GM19455 (cell line): Measurements from ENCODE around the gene HHAT.
A peak's percentile ranks its signal among the peaks of the same experiment; 100 is the strongest.
"Not testable (repeated sequence)": the region's sequence is repeated elsewhere in the genome, so short reads cannot be mapped to it uniquely, and the experiment has no call there.

Experiments used
- ATAC-seq: cut with Tn5 transposase; IDR thresholded peaks from one replicate; pipeline ENCODE4 v1.9.1; 2021; ENCODE audit not compliant: unreplicated experiment

The HHAT gene

GRCh38 chr1:210354305-210354704 lies 25.6 kb downstream of the HHAT start:
- ATAC-seq = not testable (repeated sequence)

- no peak for ATAC-seq
These were observed 29.9 kb downstream of the HHAT start for GRCh38 chr1:210358626-210359025.

GRCh38 chr1:210359255-210359654 lies 30.6 kb downstream of the HHAT start:
- ATAC-seq = no peak

GRCh38 chr1:210360852-210361477 lies 32.3 kb downstream of the HHAT start:
- peak; percentile 88 for ATAC-seq

GRCh38 chr1:210361665-210362064 lies 33.0 kb downstream of the HHAT start:
- no peak for ATAC-seq

GRCh38 chr1:210362526-210362925 lies 33.8 kb downstream of the HHAT start:
- no peak for ATAC-seq

GRCh38 chr1:210363119-210363518 lies 34.4 kb downstream of the HHAT start:
- no peak for ATAC-seq

- no peak for ATAC-seq
These were observed 35.8 kb downstream of the HHAT start for GRCh38 chr1:210364479-210364878.

GRCh38 chr1:210366767-210367166 lies 38.1 kb downstream of the HHAT start:
- ATAC-seq = no peak

- ATAC-seq = no peak
These were observed 38.9 kb downstream of the HHAT start for GRCh38 chr1:210367566-210367965.

GRCh38 chr1:210369425-210369824 lies 40.7 kb downstream of the HHAT start:
- no peak for ATAC-seq

GRCh38 chr1:210371916-210372315 lies 43.2 kb downstream of the HHAT start:
- no peak for ATAC-seq

GRCh38 chr1:210372491-210372890 lies 43.8 kb downstream of the HHAT start:
- no peak for ATAC-seq

- no peak for ATAC-seq
These were observed 44.4 kb downstream of the HHAT start for GRCh38 chr1:210372931-210373627.

GRCh38 chr1:210373628-210373877 lies 44.9 kb downstream of the HHAT start:
- no peak for ATAC-seq

- ATAC-seq = peak; percentile 81
These were observed 45.3 kb downstream of the HHAT start for GRCh38 chr1:210373878-210374599.

- ATAC-seq = no peak
These were observed 45.9 kb downstream of the HHAT start for GRCh38 chr1:210374600-210374953.

GRCh38 chr1:210376836-210377372 lies 48.2 kb downstream of the HHAT start:
- no peak for ATAC-seq

- no peak for ATAC-seq
These were observed 49.1 kb downstream of the HHAT start for GRCh38 chr1:210377731-210378333.

- ATAC-seq = no peak
These were observed 50.0 kb downstream of the HHAT start for GRCh38 chr1:210378736-210379135.

- ATAC-seq = no peak
These were observed 53.2 kb downstream of the HHAT start for GRCh38 chr1:210381934-210382333.

- ATAC-seq = no peak
These were observed 55.9 kb downstream of the HHAT start for GRCh38 chr1:210384625-210385024.
